Measurements from ENCODE around the gene HPGDS. TPM values are rescaled to one million over a fixed set of nuclear protein-coding genes. Genes with fewer than 3 reads are reported as not detected.
"Not testable (repeated sequence)": the region's sequence is repeated elsewhere in the genome, so short reads cannot be mapped to it uniquely, and the experiment has no call there.

The HPGDS gene
- total RNA-seq, 1 donor from 2014 or later, result not detected

- no peaks in the 10 kb centered on the region for H3K36me3 ChIP-seq (ENCODE audit: control insufficient read depth, insufficient read depth, low read length)
- no peak for TF ChIP-seq CTCF (IDR thresholded peaks at IDR 0.05; ENCODE audit: insufficient read depth, low read length, severe bottlenecking)
Observed at GRCh38 chr4:94306713-94307112, 35.9 kb downstream of the HPGDS start.

GRCh38 chr4:94305466-94306225 is 37.0 kb downstream of the HPGDS start:
- DNase-seq (ENCODE audit: low read depth) (no peak), FAIRE-seq (no peak)
- H3K4me3 ChIP-seq (ENCODE audit: low read depth, low read length), result no peak overlapping the region
- H3K36me3 ChIP-seq (ENCODE audit: control insufficient read depth, insufficient read depth, low read length), result no peaks in the 10 kb centered on the region
- TF ChIP-seq CTCF (IDR thresholded peaks at IDR 0.05; ENCODE audit: insufficient read depth, low read length, severe bottlenecking), result no peak
- H3K27me3 ChIP-seq (ENCODE audit: control insufficient read depth, insufficient read depth, low read length), result peaks cover 1% of the 10 kb centered on the region

More at GRCh38 chr4:94306713-94307112, 35.9 kb downstream of the HPGDS start:
- H3K4me3 ChIP-seq (ENCODE audit: low read depth, low read length), result no peak overlapping the region
- H3K27me3 ChIP-seq (ENCODE audit: control insufficient read depth, insufficient read depth, low read length), result peaks cover 1% of the 10 kb centered on the region
- DNase-seq (ENCODE audit: low read depth), result no peak
- FAIRE-seq, result no peak

- FAIRE-seq (no peak), DNase-seq (ENCODE audit: low read depth) (peak; percentile 46)
- no peak overlapping the region for H3K4me3 ChIP-seq (ENCODE audit: low read depth, low read length)
- H3K27me3 ChIP-seq (ENCODE audit: control insufficient read depth, insufficient read depth, low read length), result peaks cover 1% of the 10 kb centered on the region
- peak; percentile 32 for TF ChIP-seq CTCF (IDR thresholded peaks at IDR 0.05; ENCODE audit: insufficient read depth, low read length, severe bottlenecking)
- no peaks in the 10 kb centered on the region for H3K36me3 ChIP-seq (ENCODE audit: control insufficient read depth, insufficient read depth, low read length)
Observed at GRCh38 chr4:94304365-94304971, 38.2 kb downstream of the HPGDS start.

GRCh38 chr4:94302191-94302590 is 40.4 kb downstream of the HPGDS start:
- TF ChIP-seq CTCF (IDR thresholded peaks at IDR 0.05; ENCODE audit: insufficient read depth, low read length, severe bottlenecking), result no peak
- DNase-seq (ENCODE audit: low read depth), result no peak
- Histone ChIP-seq H3K4me3 (ENCODE audit: low read depth, low read length) (no peak overlapping the region), H3K36me3 (ENCODE audit: control insufficient read depth, insufficient read depth, low read length) (no peaks in the 10 kb centered on the region), H3K27me3 (ENCODE audit: control insufficient read depth, insufficient read depth, low read length) (peaks cover 1% of the 10 kb centered on the region)
- FAIRE-seq, result no peak

- no peak overlapping the region for H3K4me3 ChIP-seq (ENCODE audit: low read depth, low read length)
- FAIRE-seq, result no peak
- no peaks in the 10 kb centered on the region for H3K27me3 ChIP-seq (ENCODE audit: control insufficient read depth, insufficient read depth, low read length)
- no peak for TF ChIP-seq CTCF (IDR thresholded peaks at IDR 0.05; ENCODE audit: insufficient read depth, low read length, severe bottlenecking)
- no peaks in the 10 kb centered on the region for H3K36me3 ChIP-seq (ENCODE audit: control insufficient read depth, insufficient read depth, low read length)
- peak; percentile 85 for DNase-seq (ENCODE audit: low read depth)
Observed at GRCh38 chr4:94298725-94299252, 43.8 kb downstream of the HPGDS start.

- not testable (repeated sequence) for H3K36me3 ChIP-seq (ENCODE audit: control insufficient read depth, insufficient read depth, low read length); H3K4me3 ChIP-seq (ENCODE audit: low read depth, low read length); H3K27me3 ChIP-seq (ENCODE audit: control insufficient read depth, insufficient read depth, low read length); DNase-seq (ENCODE audit: low read depth); FAIRE-seq
Observed at GRCh38 chr4:94295473-94295872, 47.2 kb downstream of the HPGDS start.

GRCh38 chr4:94293981-94294380 is 48.7 kb downstream of the HPGDS start:
- H3K4me3 ChIP-seq (ENCODE audit: low read depth, low read length); H3K27me3 ChIP-seq (ENCODE audit: control insufficient read depth, insufficient read depth, low read length); H3K36me3 ChIP-seq (ENCODE audit: control insufficient read depth, insufficient read depth, low read length); FAIRE-seq; DNase-seq (ENCODE audit: low read depth): not testable (repeated sequence)

Measured in bronchial epithelial cell (primary cell).